B cell (primary cell): ENCODE data around the gene LRIG3. TPM values are rescaled to one million over a fixed set of nuclear protein-coding genes. Genes with fewer than 3 reads are reported as not detected.

Experiments used
- ATAC-seq: fragments of 200-7000 bp; cut with Tn5 transposase; one replicate; pipeline ENCODE4 v1.10.0; 2021; ENCODE audit warnings: low read depth, mild to moderate bottlenecking, moderate number of reproducible peaks, moderate library complexity
- CTCF ChIA-PET: fragments of 350-600 bp; sonication (Branson Sonifier 250); formaldehyde crosslinking; loops from one replicate; lab custom pipeline; 2021; ENCODE audit warnings: antibody characterized with exemption, inconsistent platforms; lab: Charles Lee
- POLR2A ChIA-PET: fragments of 350-600 bp; sonication (Branson Sonifier 250); formaldehyde crosslinking; loops from one replicate; lab custom pipeline; 2021; ENCODE audit warnings: antibody characterized with exemption; lab: Charles Lee
- DNase-seq: peaks from one replicate; pipeline ENCODE4 v3.0.0; 2013
- H2AFZ ChIP-seq: 2 replicates; pipeline ENCODE4 v1.6.1; 2012; ENCODE audit warnings: mild to moderate bottlenecking, low read depth, low read length; ENCODE audit not compliant: insufficient read depth, poor library complexity, severe bottlenecking
- H3K27ac ChIP-seq, 2 donors: 1 replicate in 1 of 2; 2 replicates in 1 of 2; pipeline ENCODE4 v1.5.1; 2012 to 2013; ENCODE audit warnings: low read length in 2 of 2, mild to moderate bottlenecking in 2 of 2, moderate library complexity in 1 of 2
- H3K27me3 ChIP-seq, 4 experiments: fragments of 200-600 bp in 1 of 4; sonication (generic) in 1 of 4; replicated peaks in 1 of 4; 1 replicate in 2 of 4; 2 replicates in 2 of 4; pipeline versions ENCODE4 v1.6.1 to v1.7.0; 2013 to 2016; ENCODE audit warnings: low read length in 3 of 4, mild to moderate bottlenecking in 2 of 4, mixed read lengths in 1 of 4, moderate library complexity in 1 of 4; ENCODE audit not compliant: insufficient read depth in 4 of 4, control insufficient read depth in 3 of 4; ENCODE audit errors: control extremely low read depth in 1 of 4
- H3K36me3 ChIP-seq, 2 experiments: replicated peaks in 1 of 2; 1 replicate in 1 of 2; 2 replicates in 1 of 2; pipeline versions ENCODE4 v1.6.1 to v1.7.1; 2013; ENCODE audit warnings: low read length in 1 of 2; ENCODE audit not compliant: insufficient read depth in 2 of 2, control insufficient read depth in 1 of 2; ENCODE audit errors: control extremely low read depth in 1 of 2, extremely low read depth in 1 of 2
- H3K4me1 ChIP-seq, 2 donors: fragments of 200-600 bp in 1 of 2; sonication (generic) in 1 of 2; 1 replicate in 1 of 2; 2 replicates in 1 of 2; pipeline versions ENCODE4 v1.5.1 to v1.6.1; 2013 to 2017; ENCODE audit warnings: low read length in 2 of 2; ENCODE audit not compliant: control insufficient read depth in 2 of 2, insufficient read depth in 2 of 2
- H3K4me2 ChIP-seq: replicated peaks from 2 replicates; pipeline ENCODE3; 2012; ENCODE audit warnings: mild to moderate bottlenecking, low read depth, low read length; ENCODE audit not compliant: poor library complexity, severe bottlenecking
- H3K4me3 ChIP-seq, 5 experiments: fragments of 200-600 bp in 1 of 5; sonication (generic) in 1 of 5; 1 replicate in 3 of 5; 2 replicates in 2 of 5; pipeline versions ENCODE4 v1.5.1 to v1.7.0; 2011 to 2016; ENCODE audit warnings: low read length in 4 of 5, mild to moderate bottlenecking in 4 of 5, low read depth in 2 of 5, control low read depth in 1 of 5, moderate library complexity in 1 of 5; ENCODE audit not compliant: insufficient read depth in 1 of 5; ENCODE audit errors: control extremely low read depth in 1 of 5, extremely low read depth in 1 of 5
- H3K79me2 ChIP-seq: fragments of 200-600 bp; sonication (generic); one replicate; pipeline ENCODE4 v1.6.0; 2016; ENCODE audit warnings: low read length; ENCODE audit not compliant: control insufficient read depth, insufficient read depth
- H3K9ac ChIP-seq: fragments of 200-600 bp; sonication (generic); 2 replicates; pipeline ENCODE4 v1.6.1; 2017; ENCODE audit warnings: mild to moderate bottlenecking, low read length, moderate library complexity
- H3K9me3 ChIP-seq, 3 donors: one replicate each; pipeline versions ENCODE4 v1.6.1 to v1.7.1; 2013; ENCODE audit warnings: low read length in 2 of 3; ENCODE audit not compliant: control insufficient read depth in 2 of 3, insufficient read depth in 1 of 3; ENCODE audit errors: control extremely low read depth in 1 of 3
- H4K20me1 ChIP-seq: 2 replicates; pipeline ENCODE4 v1.6.0; 2012; ENCODE audit warnings: mild to moderate bottlenecking, low read length; ENCODE audit not compliant: insufficient read depth, control insufficient read depth, poor library complexity, severe bottlenecking
- H3K27ac Mint-ChIP-seq: one replicate; pipeline ENCODE4 v1.8.0; 2021; ENCODE audit warnings: mixed read lengths
- H3K27me3 Mint-ChIP-seq: one replicate; pipeline ENCODE4 v1.8.0; 2021; ENCODE audit warnings: mixed read lengths
- H3K4me1 Mint-ChIP-seq: one replicate; pipeline ENCODE4 v1.8.0; 2021; ENCODE audit warnings: mixed read lengths
- H3K4me3 Mint-ChIP-seq: one replicate; pipeline ENCODE4 v1.8.0; 2021; ENCODE audit warnings: mixed read lengths
- H3K9me3 Mint-ChIP-seq: one replicate; pipeline ENCODE4 v1.8.0; 2022; ENCODE audit warnings: mixed read lengths; ENCODE audit not compliant: insufficient read depth
- EZH2 ChIP-seq: IDR thresholded peaks from 2 replicates; pipeline ENCODE4 v1.6.1; 2012; ENCODE audit warnings: borderline replicate concordance, low read depth, mild to moderate bottlenecking, moderate library complexity, low read length; ENCODE audit not compliant: insufficient read depth, poor library complexity, severe bottlenecking
- WGBS: methylation state at CpG from one replicate; pipeline ENCODE4 v1.1.5; 2013; ENCODE audit warnings: missing lambda C conversion rate; ENCODE audit not compliant: insufficient coverage; 5-methylcytosine and 5-hydroxymethylcytosine counted together
- intact Hi-C: fragments of 100-400 bp; cut with micrococcal nuclease; formaldehyde crosslinking; loops from one replicate; pipeline ENCODE4 v1.10.0; 2022
- polyA plus RNA-seq: library from polyadenylated mRNA; depleted of rRNA; stranded (reverse); fragments of >200 nt; gene quantifications from 2 replicates; pipeline ENCODE4 v1.2.3, GENCODE V29; 2012
- total RNA-seq, 2 donors: library from RNA; stranded (reverse); fragments of 120-200 nt in 1 of 2; gene quantifications; 1 replicate in 1 of 2; 2 replicates in 1 of 2; pipeline versions ENCODE4 v1.2.3 to v1.2.4, GENCODE V29; 2013 to 2022
- TF ChIP-seq, protein P1 (sequence below): fragments of 200-600 bp; IDR thresholded peaks from one replicate; pipeline ENCODE4 v1.8.0; 2022; ENCODE audit warnings: antibody characterized with exemption, mild to moderate bottlenecking

The LRIG3 gene
- total and polyA plus RNA-seq, 2 donors (not counting 1 experiment from before 2014, with no cell fraction given), result 0.13 TPM; not detected in 1

DNA sequence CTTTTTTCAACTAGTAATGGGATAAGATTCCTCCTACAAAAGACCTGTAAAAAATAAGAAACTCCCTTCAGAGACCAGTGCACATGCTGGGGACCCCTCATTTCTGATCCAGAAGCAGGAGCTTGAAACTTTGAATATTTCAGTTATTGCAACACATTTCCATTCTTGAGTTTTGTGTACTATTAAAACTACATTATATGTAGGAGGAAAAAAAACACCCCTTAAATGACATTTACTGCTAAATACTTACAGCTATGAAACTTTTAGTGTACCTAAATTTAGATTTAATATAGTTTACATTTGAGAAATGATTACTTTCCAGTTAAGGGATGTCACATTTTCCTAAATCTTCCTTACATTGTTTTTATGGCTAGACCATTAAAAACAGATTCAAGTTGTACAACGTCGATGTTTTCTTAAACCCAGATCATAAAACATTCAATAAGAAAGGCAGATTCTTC is 4.1 kb downstream of the LRIG3 start:
- H3K4me2 ChIP-seq, result no peak overlapping the region
- ATAC-seq (no peak), DNase-seq (no peak)
- no CpG with 5 or more reads among the region's 2 CpGs for WGBS
- intact Hi-C loops, result no loop called here
- TF ChIP-seq, protein P1, sequence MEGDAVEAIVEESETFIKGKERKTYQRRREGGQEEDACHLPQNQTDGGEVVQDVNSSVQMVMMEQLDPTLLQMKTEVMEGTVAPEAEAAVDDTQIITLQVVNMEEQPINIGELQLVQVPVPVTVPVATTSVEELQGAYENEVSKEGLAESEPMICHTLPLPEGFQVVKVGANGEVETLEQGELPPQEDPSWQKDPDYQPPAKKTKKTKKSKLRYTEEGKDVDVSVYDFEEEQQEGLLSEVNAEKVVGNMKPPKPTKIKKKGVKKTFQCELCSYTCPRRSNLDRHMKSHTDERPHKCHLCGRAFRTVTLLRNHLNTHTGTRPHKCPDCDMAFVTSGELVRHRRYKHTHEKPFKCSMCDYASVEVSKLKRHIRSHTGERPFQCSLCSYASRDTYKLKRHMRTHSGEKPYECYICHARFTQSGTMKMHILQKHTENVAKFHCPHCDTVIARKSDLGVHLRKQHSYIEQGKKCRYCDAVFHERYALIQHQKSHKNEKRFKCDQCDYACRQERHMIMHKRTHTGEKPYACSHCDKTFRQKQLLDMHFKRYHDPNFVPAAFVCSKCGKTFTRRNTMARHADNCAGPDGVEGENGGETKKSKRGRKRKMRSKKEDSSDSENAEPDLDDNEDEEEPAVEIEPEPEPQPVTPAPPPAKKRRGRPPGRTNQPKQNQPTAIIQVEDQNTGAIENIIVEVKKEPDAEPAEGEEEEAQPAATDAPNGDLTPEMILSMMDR, result no peak
- TF ChIP-seq EZH2, result no peak
- Mint-ChIP-seq H3K27me3 (peaks cover 16% of the 10 kb centered on the region), H3K27ac (no peak overlapping the region), H3K9me3 (no peaks in the 10 kb centered on the region), H3K4me1 (peaks cover 11% of the 10 kb centered on the region), H3K4me3 (no peak overlapping the region)
- H3K27ac ChIP-seq, result no peak overlapping the region
- H3K4me1 ChIP-seq, result peaks cover 3% of the 10 kb centered on the region in 2 donors
- H3K27me3 ChIP-seq, result peaks cover 0 to 12% (median 8%) of the 10 kb centered on the region in 4 experiments
- H3K79me2 ChIP-seq, result no peaks in the 10 kb centered on the region
- H3K4me3 ChIP-seq, result no peak overlapping the region
- ChIA-PET CTCF (no interaction called here), POLR2A (no interaction called here)
- H4K20me1 ChIP-seq, result no peaks in the 10 kb centered on the region
- no peak overlapping the region for H3K9ac ChIP-seq
- no peaks in the 10 kb centered on the region for H3K36me3 ChIP-seq
- H3K9me3 ChIP-seq, result peaks cover 0 to 1% (median 0%) of the 10 kb centered on the region in 3 donors
- H2AFZ ChIP-seq, result no peak overlapping the region

DNA sequence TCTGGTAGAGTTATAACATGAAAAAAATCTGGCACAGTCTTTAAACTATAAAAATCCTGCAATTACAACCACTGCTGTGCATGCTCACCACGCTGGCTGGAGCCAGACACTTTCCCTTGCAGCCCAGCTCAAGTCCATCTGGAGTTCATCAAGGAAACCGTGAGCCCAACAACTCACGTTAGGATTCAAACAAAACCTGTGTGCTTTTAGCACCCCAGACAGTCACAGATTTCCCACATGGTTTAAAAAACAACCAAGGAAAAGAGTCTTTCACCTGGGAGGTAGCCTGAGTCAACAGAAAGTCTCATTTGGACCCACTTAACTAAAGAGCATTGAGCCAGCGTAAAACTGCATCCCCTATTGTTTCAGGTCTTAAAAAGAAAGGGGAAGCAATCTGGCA is 4.7 kb downstream of the LRIG3 start:
- H3K4me3 Mint-ChIP-seq, result no peak overlapping the region
- Histone ChIP-seq H3K4me1 (peaks cover 3% of the 10 kb centered on the region in 2 donors), H4K20me1 (no peaks in the 10 kb centered on the region), H3K36me3 (no peaks in the 10 kb centered on the region), H3K27ac (no peak overlapping the region), H3K27me3 (peaks cover 0 to 12% (median 7%) of the 10 kb centered on the region in 4 experiments), H3K9ac (no peak overlapping the region), H2AFZ (no peak overlapping the region), H3K4me3 (no peak overlapping the region), H3K4me2 (no peak overlapping the region), H3K79me2 (no peaks in the 10 kb centered on the region), H3K9me3 (peaks cover 0 to 1% (median 0%) of the 10 kb centered on the region in 3 donors)
- peaks cover 9% of the 10 kb centered on the region for H3K4me1 Mint-ChIP-seq
- DNase-seq, result no peak
- WGBS, result 70% methylated on average over 3 of the region's 4 CpGs
- TF ChIP-seq, protein P1, result no peak
- TF ChIP-seq EZH2, result no peak
- no peaks in the 10 kb centered on the region for H3K9me3 Mint-ChIP-seq
- ChIA-PET CTCF (no interaction called here), POLR2A (no interaction called here)
- no peak for ATAC-seq
- H3K27ac Mint-ChIP-seq, result no peak overlapping the region
- H3K27me3 Mint-ChIP-seq, result peaks cover 13% of the 10 kb centered on the region
- intact Hi-C loops, result no loop called here
